ENCODE results near the gene POLA1. TPM values are rescaled to one million over a fixed set of nuclear protein-coding genes. Genes with fewer than 3 reads are reported as not detected.

POLA1 gene
- total and polyA plus RNA-seq, 2 donors (not counting 1 experiment from before 2014, with no cell fraction given), result 3.0 to 16.3 TPM

GRCh38 chrX:25043192-25043591 is 349.5 kb downstream of the POLA1 start:
- no peak overlapping the region for H3K4me3 ChIP-seq (ENCODE audit: control extremely low read depth in 1 of 5, extremely low read depth in 1 of 5, insufficient read depth in 1 of 5, low read depth in 2 of 5, low read length in 4 of 5)
- H3K79me2 ChIP-seq (ENCODE audit: control insufficient read depth, insufficient read depth, low read length), result no peaks in the 10 kb centered on the region
- no peak overlapping the region for H3K9ac ChIP-seq (ENCODE audit: low read length)
- H2AFZ ChIP-seq (ENCODE audit: insufficient read depth, low read depth, low read length, poor library complexity, severe bottlenecking), result no peak overlapping the region
- H3K4me1 ChIP-seq (ENCODE audit: control insufficient read depth in 2 of 2, insufficient read depth in 2 of 2, low read length in 2 of 2), result peaks cover 0 to 7% of the 10 kb centered on the region in 2 donors
- H3K36me3 ChIP-seq (replicated peaks in 1 of 2; ENCODE audit: control extremely low read depth in 1 of 2, control insufficient read depth in 1 of 2, extremely low read depth in 1 of 2, insufficient read depth in 2 of 2, low read length in 1 of 2), result no peaks in the 10 kb centered on the region
- POLR2A ChIA-PET, result no interaction called here
- CTCF ChIA-PET, result no interaction called here
- no peaks in the 10 kb centered on the region for H3K9me3 Mint-ChIP-seq (ENCODE audit: insufficient read depth)
- H3K27me3 Mint-ChIP-seq, result peaks cover 8% of the 10 kb centered on the region
- H3K4me2 ChIP-seq (replicated peaks; ENCODE audit: low read depth, low read length, poor library complexity, severe bottlenecking), result no peak overlapping the region
- H4K20me1 ChIP-seq (ENCODE audit: control insufficient read depth, insufficient read depth, low read length, poor library complexity, severe bottlenecking), result no peaks in the 10 kb centered on the region
- intact Hi-C loops (cut with micrococcal nuclease), result no loop called here
- ATAC-seq (ENCODE audit: low read depth), result no peak
- H3K9me3 ChIP-seq (ENCODE audit: control extremely low read depth in 1 of 3, control insufficient read depth in 2 of 3, insufficient read depth in 1 of 3, low read length in 2 of 3), result no peaks in the 10 kb centered on the region
- H3K27ac Mint-ChIP-seq, result no peak overlapping the region
- no peak overlapping the region for H3K27ac ChIP-seq (ENCODE audit: low read length in 2 of 2)
- no peaks in the 10 kb centered on the region for H3K27me3 ChIP-seq (replicated peaks in 1 of 4; ENCODE audit: control extremely low read depth in 1 of 4, control insufficient read depth in 3 of 4, insufficient read depth in 4 of 4, low read length in 3 of 4)
- peaks cover 11% of the 10 kb centered on the region for H3K4me1 Mint-ChIP-seq
- no peak overlapping the region for H3K4me3 Mint-ChIP-seq
- WGBS (ENCODE audit: insufficient coverage), result no CpG with 5 or more reads among the region's 1 CpG
- TF ChIP-seq EZH2 (IDR thresholded peaks at IDR 0.05; ENCODE audit: borderline replicate concordance, insufficient read depth, low read depth, low read length, poor library complexity, severe bottlenecking) (no peak), CTCF (IDR thresholded peaks at IDR 0.05) (no peak)
- no peak for DNase-seq

Small RNA genes lying within 50 kb of the gene (small RNA-seq; reads per million reads assigned to genes)
- gene SCARNA23 (ENCODE audit: insufficient read length, low read depth, low replicate concordance), result 7.0 reads per million, percentile 77 among the genes with 10 or more reads in this experiment

Other genes with a start within 250 kb of the POLA1 start
- gene PDK3, start 228.6 kb upstream of the POLA1 start, total RNA-seq, result 18.3 and 21.6 TPM in 2 replicates
- gene PDK3, start 228.6 kb upstream of the POLA1 start, polyA plus RNA-seq, result 5.3 and 5.5 TPM in 2 replicates
- not detected in 2 replicates for gene PCYT1B, start 46.6 kb upstream of the POLA1 start, total RNA-seq
- gene PCYT1B, start 46.6 kb upstream of the POLA1 start, polyA plus RNA-seq, result 0.12 TPM in 1 of 2 replicates, not detected in the other

Data from B cell (primary cell).